Measurements from ENCODE around the gene DIRAS2.

The DIRAS2 gene

DNA sequence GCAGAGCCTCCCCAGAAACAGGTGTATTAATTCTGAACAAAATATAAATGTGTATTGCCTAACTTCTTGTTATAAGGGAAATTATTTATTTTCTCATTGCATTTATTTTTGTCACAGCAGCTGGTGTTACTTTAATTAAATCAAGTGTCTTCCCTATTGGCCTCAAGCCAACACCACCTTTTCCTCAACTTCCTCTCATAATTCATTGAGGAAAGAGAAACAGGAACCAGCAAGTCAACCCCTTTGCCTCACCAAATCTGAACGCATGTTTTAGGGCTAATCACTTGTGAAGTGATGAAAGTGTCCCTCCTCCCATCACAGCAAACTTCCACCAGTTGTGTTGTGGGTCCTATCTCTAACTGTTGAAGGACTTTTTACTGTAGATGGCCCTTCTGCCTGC lies 73.1 kb downstream of the DIRAS2 start:
- H3K27ac Mint-ChIP-seq, result no peak overlapping the region
- peaks cover 3% of the 10 kb centered on the region for H3K27me3 Mint-ChIP-seq

GRCh38 chr9:90568667-90569066 lies 74.0 kb downstream of the DIRAS2 start:
- Mint-ChIP-seq H3K27ac (no peak overlapping the region), H3K27me3 (peaks cover 2% of the 10 kb centered on the region), H3K4me3 (no peak overlapping the region), H3K4me1 (no peaks in the 10 kb centered on the region), H3K9me3 (no peaks in the 10 kb centered on the region), H3K36me3 (no peaks in the 10 kb centered on the region)

More for the DNA sequence above, 73.1 kb downstream of the DIRAS2 start:
- no peaks in the 10 kb centered on the region for H3K36me3 Mint-ChIP-seq
- no peak overlapping the region for H3K4me3 Mint-ChIP-seq
- no peaks in the 10 kb centered on the region for H3K4me1 Mint-ChIP-seq
- H3K9me3 Mint-ChIP-seq, result no peaks in the 10 kb centered on the region

- no peak overlapping the region for H3K4me3 Mint-ChIP-seq
- H3K9me3 Mint-ChIP-seq, result no peaks in the 10 kb centered on the region
- H3K36me3 Mint-ChIP-seq, result no peaks in the 10 kb centered on the region
- no peaks in the 10 kb centered on the region for H3K4me1 Mint-ChIP-seq
- H3K27me3 Mint-ChIP-seq, result no peaks in the 10 kb centered on the region
- H3K27ac Mint-ChIP-seq, result no peak overlapping the region
Measured at GRCh38 chr9:90562229-90562628, 80.4 kb downstream of the DIRAS2 start.

Measured in activated naive CD4-positive, alpha-beta T cell treated with anti-CD3 and anti-CD28 coated beads, Interleukin-2, amount 50 U/mL, for 24 hours (primary cell).